Stimulated activated CD8-positive, alpha-beta memory T cell treated with anti-CD3 and anti-CD28 coated beads, Interleukin-2, amount 100 ng/mL, for 1 hour (primary cell): ENCODE results near the gene PCYT2.

Experiments
- DNase-seq, 2 donors: peaks; one replicate each; pipeline ENCODE4 v3.0.0-alpha.2; 2020; ENCODE audit warnings: low read depth in 2 of 2

The PCYT2 gene

DNA sequence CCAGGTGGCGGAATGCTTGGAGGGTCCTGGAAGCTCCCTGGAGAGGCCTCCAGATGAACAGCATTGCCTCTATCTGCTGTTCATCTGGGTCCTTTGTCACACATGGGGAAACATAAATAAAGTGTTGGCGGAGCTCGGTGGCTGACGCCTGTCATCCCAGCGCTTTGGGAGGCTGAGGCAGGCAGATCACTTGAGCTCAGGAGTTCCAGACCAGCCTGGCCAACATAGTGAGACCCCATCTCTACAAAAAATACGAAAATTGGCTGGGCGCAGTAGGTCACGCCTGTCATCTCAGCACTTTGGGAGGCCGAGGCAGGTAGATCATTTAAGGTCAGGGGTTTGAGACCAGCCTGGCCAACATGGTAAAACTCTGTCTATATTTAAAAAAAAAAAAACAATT lies 33.7 kb upstream of the PCYT2 start:
- DNase-seq = no peak

DNA sequence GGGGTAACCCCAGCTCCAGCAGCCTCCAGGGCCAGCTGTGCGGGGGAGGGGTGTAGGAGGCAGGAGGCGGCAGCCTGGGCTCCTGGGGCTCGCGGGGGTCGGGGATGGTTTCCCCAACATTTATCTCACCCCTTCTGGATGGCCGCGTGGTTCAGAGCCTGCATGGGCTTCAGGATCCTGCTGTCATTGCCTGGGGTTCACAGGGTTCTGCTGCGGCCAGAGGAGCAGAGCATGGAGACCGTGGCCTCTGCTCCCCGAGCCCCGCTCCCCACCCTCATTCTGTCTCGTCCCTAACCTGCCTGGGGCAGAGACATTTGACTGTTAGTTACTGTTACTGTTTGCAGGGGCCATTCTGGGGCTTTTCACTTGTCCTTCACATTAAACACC lies 31.0 kb upstream of the PCYT2 start:
- no peak for DNase-seq

DNA sequence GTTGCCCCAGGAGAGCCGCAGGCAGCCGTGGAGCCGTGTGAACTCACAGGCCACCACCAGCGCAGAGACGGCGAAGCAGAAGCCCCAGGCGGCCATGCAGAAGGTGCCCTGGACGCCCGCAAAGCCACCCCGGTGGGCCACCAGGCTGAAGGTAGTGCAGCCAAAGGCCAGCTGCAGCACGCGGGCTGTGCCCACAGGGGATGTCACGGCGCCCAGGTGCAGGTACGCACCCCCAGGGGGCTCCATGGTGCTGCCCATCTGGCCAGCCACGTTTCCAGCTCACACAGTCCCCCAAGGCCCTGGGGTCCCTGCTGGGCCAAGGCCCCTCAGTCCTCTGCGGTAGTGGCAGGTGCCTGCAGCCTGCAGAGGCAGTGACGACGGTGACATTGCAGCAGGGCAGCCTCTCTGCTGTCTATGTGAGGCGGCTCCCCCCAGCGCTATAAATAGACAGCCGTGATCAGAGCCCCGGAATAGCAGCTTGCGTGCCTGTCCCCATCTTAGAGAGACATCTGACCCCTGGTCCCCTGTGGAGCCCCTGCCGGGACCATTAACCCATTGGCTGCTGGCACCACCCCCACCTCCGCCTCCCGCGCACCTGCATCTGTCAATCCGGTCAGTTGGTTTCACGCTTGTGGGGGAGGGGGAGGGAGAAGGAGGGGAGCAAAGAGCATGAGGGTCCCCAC lies 30.4 kb upstream of the PCYT2 start:
- DNase-seq = no peak

- no peak for DNase-seq
Observed at GRCh38 chr17:81940538-81941483, 29.6 kb upstream of the PCYT2 start.

DNA sequence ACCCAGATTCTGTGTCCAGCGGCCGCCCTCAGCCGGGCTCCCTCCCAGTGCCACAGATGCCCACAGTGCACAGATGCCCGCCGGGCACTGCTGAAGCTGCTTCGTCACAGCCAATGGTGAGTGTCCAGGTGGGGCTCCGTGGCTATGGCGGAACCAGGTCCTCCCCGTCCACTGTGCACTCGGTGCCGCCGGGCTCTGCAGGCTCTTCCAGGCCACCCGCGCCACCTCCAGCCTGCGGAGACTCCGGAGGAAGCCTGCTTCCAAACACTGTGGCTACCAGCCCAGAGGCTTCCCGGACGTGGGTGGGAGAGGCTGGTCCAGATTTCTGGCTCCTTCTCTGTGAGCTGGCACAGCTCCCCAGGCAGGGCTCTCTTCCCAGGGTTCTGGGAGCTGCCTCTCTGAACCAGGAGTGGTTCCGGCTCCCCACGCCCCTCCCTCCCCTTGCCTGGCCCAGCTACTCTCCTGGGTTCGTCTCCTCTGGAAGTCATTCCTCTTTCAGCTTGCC lies 28.7 kb upstream of the PCYT2 start:
- DNase-seq = no peak

DNA sequence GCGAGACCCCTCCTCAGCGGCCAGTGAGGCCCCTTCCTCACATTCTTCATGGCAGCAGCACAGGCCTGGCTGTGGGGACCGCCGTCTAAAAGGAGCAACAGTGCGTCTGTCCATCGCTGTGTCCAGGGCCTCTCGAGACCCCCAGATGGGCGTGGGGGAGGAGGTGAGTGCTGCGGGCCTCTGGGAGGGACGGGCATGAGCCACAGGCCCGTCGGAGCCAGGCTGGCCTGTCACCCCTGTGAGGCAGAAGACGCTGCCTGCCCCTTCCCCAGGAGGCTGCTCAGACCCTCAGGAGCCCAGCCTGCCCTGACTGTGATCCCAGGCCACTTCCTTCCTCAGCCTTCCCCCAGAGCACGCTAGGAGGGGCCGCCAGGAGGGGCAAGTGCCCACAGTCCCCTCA lies 28.0 kb upstream of the PCYT2 start:
- no peak for DNase-seq

DNA sequence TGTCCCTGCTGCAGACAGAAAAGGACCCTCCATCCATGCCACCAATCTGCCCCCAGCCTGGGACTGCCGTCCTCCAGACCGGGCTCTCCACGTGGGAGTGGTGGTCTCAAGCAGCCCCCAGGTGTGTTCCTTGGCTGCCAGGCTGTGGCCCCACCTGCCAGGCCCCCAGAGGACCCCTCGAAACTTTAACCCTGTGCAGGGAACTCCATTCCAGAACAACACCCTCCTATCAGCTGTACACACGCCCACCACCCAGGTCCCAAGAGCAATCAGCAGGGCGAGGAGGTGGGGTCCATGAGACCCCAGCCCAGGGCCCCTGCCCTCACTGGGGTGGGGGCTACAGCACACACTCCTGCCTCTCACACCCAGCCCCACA lies 24.5 kb upstream of the PCYT2 start:
- DNase-seq = no peak

GRCh38 chr17:81934850-81935708 lies 23.9 kb upstream of the PCYT2 start:
- DNase-seq = no peak

- no peak for DNase-seq
Observed at GRCh38 chr17:81934098-81934757, 23.0 kb upstream of the PCYT2 start.

- no peak for DNase-seq
Observed at GRCh38 chr17:81933178-81933699, 22.0 kb upstream of the PCYT2 start.

GRCh38 chr17:81932333-81932983 lies 21.3 kb upstream of the PCYT2 start:
- no peak for DNase-seq

DNA sequence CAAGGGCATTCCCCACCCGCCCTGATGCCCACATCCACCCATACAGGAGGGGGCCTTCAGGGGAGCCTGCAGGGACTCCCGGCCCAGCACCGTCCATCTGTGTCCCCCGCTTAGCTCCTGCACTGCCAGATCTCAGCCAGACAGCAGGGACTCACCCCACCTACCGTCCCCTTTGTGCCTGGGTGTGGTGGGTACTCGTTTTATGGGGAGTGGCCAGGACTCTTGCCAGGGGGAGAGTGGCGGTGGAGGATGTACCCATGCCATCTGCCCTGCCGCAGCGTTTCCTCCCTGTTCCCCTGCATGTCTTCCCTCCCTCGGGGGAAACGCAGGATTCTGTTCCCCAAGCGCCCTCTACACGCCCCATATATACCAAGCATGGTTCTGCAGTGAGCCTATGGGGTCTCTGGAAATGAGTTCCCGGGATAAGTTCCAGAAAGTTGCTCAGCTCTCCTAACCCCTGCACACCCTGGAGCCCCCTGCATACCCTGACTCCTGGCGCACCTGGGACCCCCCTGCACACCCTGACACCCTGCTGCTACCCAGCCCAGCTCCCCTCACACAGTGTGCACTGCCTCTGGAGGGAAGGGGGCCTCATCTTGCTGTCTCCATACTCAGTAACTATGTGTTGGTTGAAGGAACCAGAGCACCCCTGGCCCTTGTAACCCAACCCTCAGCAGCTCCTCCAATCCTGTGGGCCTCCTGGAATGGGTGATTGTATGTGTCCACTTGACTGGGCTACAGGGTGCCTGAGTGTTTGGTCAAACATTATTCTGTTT lies 20.5 kb upstream of the PCYT2 start:
- no peak for DNase-seq

- DNase-seq = no peak
Observed at GRCh38 chr17:81931189-81931556, 20.0 kb upstream of the PCYT2 start.

- DNase-seq = no peak
Observed at GRCh38 chr17:81930142-81931125, 19.2 kb upstream of the PCYT2 start.

- DNase-seq = no peak
Observed at GRCh38 chr17:81929253-81930141, 18.3 kb upstream of the PCYT2 start.

DNA sequence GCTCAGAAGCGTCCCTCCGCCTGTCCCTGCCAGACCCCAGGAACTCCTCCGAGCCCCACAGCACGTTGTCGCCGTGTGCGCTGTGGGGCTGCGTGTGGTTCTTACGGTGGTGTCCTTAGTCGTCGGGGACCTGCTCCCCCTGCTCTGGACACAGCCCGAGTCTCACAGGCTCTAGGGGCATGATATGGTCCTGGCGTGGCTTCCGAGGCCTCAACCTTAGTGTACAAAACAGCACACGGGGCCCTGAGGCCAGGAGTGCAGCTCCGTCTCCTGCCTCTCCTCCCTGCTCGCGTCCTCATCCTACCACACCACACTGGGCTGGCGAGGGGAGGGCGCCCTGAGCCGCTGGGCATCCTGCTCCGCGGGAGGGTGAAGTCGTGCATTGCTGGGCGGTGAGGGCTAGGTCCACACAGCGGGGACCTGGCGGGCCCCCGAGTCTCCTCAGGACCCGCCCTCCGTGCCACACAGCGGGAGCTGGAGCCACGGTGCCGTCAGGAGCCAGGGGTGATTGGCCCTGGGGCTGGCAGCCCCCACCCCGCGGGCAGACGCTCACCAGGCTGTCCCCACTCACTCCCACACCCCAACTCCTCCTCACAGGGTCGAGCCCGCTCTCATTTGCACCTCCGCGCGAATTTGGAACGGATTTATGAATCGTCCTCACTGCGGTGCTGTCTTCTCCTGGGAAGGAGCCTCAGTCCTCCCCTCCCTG lies 17.5 kb upstream of the PCYT2 start:
- DNase-seq = no peak
